Calu3 (cell line): ENCODE results near the gene DTHD1. TPM values are rescaled to one million over a fixed set of nuclear protein-coding genes. Genes with fewer than 3 reads are reported as not detected.

Experiments used
- BruUV-seq: library from RNA; stranded (reverse); fragments of 400-500 nt; replicated peaks from 2 replicates; lab custom pipeline; 2021; lab: Mats Ljungman, UMichigan
- CTCF ChIA-PET: fragments of 300-600 bp; sonication (Branson Sonifier 250); formaldehyde crosslinking; loops from one replicate; lab custom pipeline; 2022; ENCODE audit warnings: antibody characterized with exemption; lab: Charles Lee
- DNase-seq: peaks from one replicate; pipeline ENCODE4 v3.0.0; 2022
- H3K27ac Mint-ChIP-seq: one replicate; pipeline ENCODE4 v1.8.0; 2022; ENCODE audit warnings: mixed read lengths; ENCODE audit not compliant: unreplicated experiment
- H3K27me3 Mint-ChIP-seq: one replicate; pipeline ENCODE4 v1.8.0; 2022; ENCODE audit warnings: mixed read lengths; ENCODE audit not compliant: unreplicated experiment
- H3K36me3 Mint-ChIP-seq: one replicate; pipeline ENCODE4 v1.8.0; 2022; ENCODE audit warnings: mild to moderate bottlenecking, moderate library complexity, mixed read lengths; ENCODE audit not compliant: insufficient read depth, unreplicated experiment
- H3K4me1 Mint-ChIP-seq: one replicate; pipeline ENCODE4 v1.8.0; 2022; ENCODE audit warnings: mild to moderate bottlenecking, low read depth, mixed read lengths; ENCODE audit not compliant: unreplicated experiment
- H3K4me3 Mint-ChIP-seq: one replicate; pipeline ENCODE4 v1.8.0; 2022; ENCODE audit warnings: mild to moderate bottlenecking, low read depth, moderate library complexity, mixed read lengths; ENCODE audit not compliant: unreplicated experiment
- H3K9me3 Mint-ChIP-seq: one replicate; pipeline ENCODE4 v1.8.0; 2022; ENCODE audit warnings: low read depth, mixed read lengths; ENCODE audit not compliant: unreplicated experiment
- intact Hi-C: fragments of 100-400 bp; cut with micrococcal nuclease; formaldehyde crosslinking; loops from one replicate; pipeline ENCODE4 v1.10.0; 2022; ENCODE audit not compliant: unreplicated experiment
- total RNA-seq: library from RNA; stranded (reverse); gene quantifications from 2 replicates; pipeline ENCODE4 v1.2.3, GENCODE V29; 2022
- TF ChIP-seq, protein P1 (sequence below): fragments of 200-600 bp; IDR thresholded peaks from one replicate; pipeline ENCODE4 v1.8.0; 2022; ENCODE audit warnings: antibody characterized with exemption; ENCODE audit not compliant: unreplicated experiment

DTHD1 gene
- total RNA-seq, 1 experiment from 2014 or later, result not detected

DNA sequence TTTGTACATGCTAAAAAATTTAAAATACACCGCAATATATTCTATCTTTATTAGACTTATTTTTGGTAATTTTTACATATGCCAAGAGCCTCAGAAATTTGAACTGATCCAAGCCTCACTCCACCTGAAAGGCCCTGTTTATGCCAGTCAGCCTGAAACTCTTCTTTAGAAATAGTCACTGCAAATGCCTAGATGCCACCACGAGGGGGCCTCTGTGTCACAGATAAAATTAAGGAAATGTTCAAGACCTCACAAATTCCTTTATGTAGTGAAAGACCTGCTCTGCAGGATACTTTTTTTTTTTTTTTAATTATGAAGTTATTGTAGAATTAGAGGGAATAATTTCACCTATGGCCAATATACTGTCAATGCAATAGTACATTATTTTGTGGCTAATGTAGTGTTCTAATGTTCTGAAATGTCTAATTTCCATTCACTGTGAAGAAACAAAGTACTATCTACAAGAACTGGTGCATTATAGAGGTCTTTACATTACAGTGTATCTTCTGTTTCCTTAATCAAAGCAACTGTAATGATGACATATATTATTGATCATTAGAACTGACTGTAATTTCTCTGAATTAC is 69.8 kb downstream of the DTHD1 start:
- CTCF ChIA-PET, result no interaction called here
- BruUV-seq, result no TSS peak
- TF ChIP-seq, protein P1, sequence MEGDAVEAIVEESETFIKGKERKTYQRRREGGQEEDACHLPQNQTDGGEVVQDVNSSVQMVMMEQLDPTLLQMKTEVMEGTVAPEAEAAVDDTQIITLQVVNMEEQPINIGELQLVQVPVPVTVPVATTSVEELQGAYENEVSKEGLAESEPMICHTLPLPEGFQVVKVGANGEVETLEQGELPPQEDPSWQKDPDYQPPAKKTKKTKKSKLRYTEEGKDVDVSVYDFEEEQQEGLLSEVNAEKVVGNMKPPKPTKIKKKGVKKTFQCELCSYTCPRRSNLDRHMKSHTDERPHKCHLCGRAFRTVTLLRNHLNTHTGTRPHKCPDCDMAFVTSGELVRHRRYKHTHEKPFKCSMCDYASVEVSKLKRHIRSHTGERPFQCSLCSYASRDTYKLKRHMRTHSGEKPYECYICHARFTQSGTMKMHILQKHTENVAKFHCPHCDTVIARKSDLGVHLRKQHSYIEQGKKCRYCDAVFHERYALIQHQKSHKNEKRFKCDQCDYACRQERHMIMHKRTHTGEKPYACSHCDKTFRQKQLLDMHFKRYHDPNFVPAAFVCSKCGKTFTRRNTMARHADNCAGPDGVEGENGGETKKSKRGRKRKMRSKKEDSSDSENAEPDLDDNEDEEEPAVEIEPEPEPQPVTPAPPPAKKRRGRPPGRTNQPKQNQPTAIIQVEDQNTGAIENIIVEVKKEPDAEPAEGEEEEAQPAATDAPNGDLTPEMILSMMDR, result peak; percentile 63

DNA sequence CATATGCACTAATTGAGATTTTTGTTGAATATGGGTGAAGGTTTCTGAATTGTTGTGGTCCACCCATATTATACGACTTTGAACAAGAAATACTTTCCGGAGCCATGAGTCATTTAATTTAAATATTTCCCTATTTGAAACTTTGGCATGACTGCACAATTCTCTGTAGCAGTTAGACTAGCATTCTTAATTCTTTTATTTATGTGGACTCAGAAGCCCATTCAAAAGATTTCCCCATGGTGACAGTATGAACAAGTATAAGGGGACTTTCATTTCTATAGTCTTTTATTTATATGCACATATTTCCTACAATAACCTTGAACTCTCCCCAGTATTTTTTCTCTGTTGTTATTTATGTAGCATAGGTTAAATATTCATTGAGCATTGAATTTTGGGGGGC is 72.6 kb downstream of the DTHD1 start:
- CTCF ChIA-PET, result interaction anchor here (0.7 kb wide), 1 partner anchor 858 kb away, joined by 3 read pairs; no protein-coding TSS in a partner anchor
- intact Hi-C loops, result no loop called here
- TF ChIP-seq, protein P1, result no peak
- no TSS peak for BruUV-seq
- Mint-ChIP-seq H3K9me3 (no peaks in the 10 kb centered on the region), H3K36me3 (no peaks in the 10 kb centered on the region), H3K27me3 (no peaks in the 10 kb centered on the region), H3K27ac (no peak overlapping the region), H3K4me3 (no peak overlapping the region), H3K4me1 (peaks cover 17% of the 10 kb centered on the region)
- no peak for DNase-seq

More for the DNA sequence above, 69.8 kb downstream of the DTHD1 start:
- DNase-seq, result peak; percentile 61
- no peaks in the 10 kb centered on the region for H3K27me3 Mint-ChIP-seq
- H3K27ac Mint-ChIP-seq, result no peak overlapping the region
- H3K36me3 Mint-ChIP-seq, result no peaks in the 10 kb centered on the region
- no peaks in the 10 kb centered on the region for H3K9me3 Mint-ChIP-seq
- intact Hi-C loops, result loop anchor here (1.0 kb wide), 1 partner anchor 48 kb away; no protein-coding TSS in a partner anchor
- H3K4me3 Mint-ChIP-seq, result no peak overlapping the region
- peaks cover 25% of the 10 kb centered on the region for H3K4me1 Mint-ChIP-seq

DNA sequence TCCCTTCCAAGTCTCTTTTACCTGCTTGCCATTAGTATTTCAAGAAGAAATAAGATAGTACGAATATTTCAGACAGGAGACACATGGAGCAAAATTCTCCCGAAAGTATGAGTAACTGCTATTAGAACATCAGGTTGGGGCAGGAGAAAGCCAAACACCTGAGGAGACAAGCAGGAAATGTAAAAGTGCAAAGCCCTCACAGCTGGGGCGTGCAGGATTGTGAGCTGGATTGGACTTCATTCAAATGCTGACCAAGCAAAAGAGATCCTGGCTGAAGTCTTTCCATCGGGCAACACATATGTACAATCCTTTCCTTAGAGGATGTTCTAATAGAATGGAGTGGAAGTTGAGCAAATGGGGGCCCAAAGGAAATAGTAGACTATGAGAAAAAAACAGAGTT is 76.8 kb downstream of the DTHD1 start:
- Mint-ChIP-seq H3K4me1 (no peaks in the 10 kb centered on the region), H3K27ac (no peak overlapping the region), H3K27me3 (no peaks in the 10 kb centered on the region), H3K36me3 (no peaks in the 10 kb centered on the region), H3K9me3 (no peaks in the 10 kb centered on the region), H3K4me3 (no peak overlapping the region)
- no TSS peak for BruUV-seq
- intact Hi-C loops, result no loop called here
- TF ChIP-seq, protein P1, result no peak
- no peak for DNase-seq
- CTCF ChIA-PET, result no interaction called here

DNA sequence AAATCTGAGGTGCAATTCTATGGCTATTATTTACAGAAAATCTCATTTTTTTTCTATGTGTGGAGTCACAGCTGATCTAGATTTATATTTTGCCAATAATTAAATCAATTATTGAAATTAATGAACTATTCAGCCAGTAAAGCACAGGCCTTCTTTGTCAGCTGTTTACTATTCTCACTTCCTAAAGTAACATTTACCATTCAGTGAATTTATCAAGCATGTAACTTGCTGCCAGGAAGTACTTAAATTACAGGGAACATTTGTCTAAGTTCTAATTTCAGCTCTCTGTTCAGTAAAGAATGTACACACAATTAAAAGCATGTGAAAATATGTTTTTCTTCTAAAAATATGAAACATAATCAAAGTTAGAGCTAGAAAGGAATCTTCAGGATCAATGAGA is 79.3 kb downstream of the DTHD1 start:
- Mint-ChIP-seq H3K27me3 (no peaks in the 10 kb centered on the region), H3K4me3 (no peak overlapping the region), H3K9me3 (no peaks in the 10 kb centered on the region), H3K27ac (no peak overlapping the region), H3K36me3 (no peaks in the 10 kb centered on the region), H3K4me1 (no peaks in the 10 kb centered on the region)
- BruUV-seq, result no TSS peak
- TF ChIP-seq, protein P1, result no peak
- DNase-seq, result no peak
- CTCF ChIA-PET, result no interaction called here
- intact Hi-C loops, result no loop called here
